Sigmoid colon (tissue), 4 donors: ENCODE measurements around the gene ZNF2.

Experiments
- CTCF ChIP-seq, 4 experiments: fragments of 450-650 bp in 3 of 4; fragments of 200-600 bp in 1 of 4; IDR thresholded peaks; one replicate each; pipeline ENCODE4 v1.5.1; 2016 to 2019; ENCODE audit warnings: antibody characterized with exemption in 4 of 4, mild to moderate bottlenecking in 3 of 4, moderate library complexity in 2 of 4
- EP300 ChIP-seq, 4 donors: sonication (generic); formaldehyde crosslinking; IDR thresholded peaks; one replicate each; pipeline ENCODE4 v1.6.1; 2017; ENCODE audit warnings: antibody characterized with exemption in 4 of 4

- TF ChIP-seq CTCF (IDR thresholded peaks at IDR 0.05) (peak in 2 of 4 experiments; percentile 27), EP300 (IDR thresholded peaks at IDR 0.05) (no peak)
Measured at GRCh38 chr2:95231723-95232122, 66.1 kb downstream of the ZNF2 start.
